ENCODE results near the gene NOCT.
A peak's percentile ranks its signal among the peaks of the same experiment; 100 is the strongest.
"Not testable (repeated sequence)": the region's sequence is repeated elsewhere in the genome, so short reads cannot be mapped to it uniquely, and the experiment has no call there.

The NOCT gene

GRCh38 chr4:139050446-139050845, 34.9 kb downstream of the NOCT start:
- DNase-seq (ENCODE audit: low read depth) = no peak

- no peak for DNase-seq (ENCODE audit: low read depth)
Measured at GRCh38 chr4:139053909-139054308, 38.3 kb downstream of the NOCT start.

GRCh38 chr4:139054791-139055505, 39.4 kb downstream of the NOCT start:
- DNase-seq (ENCODE audit: low read depth) = no peak

GRCh38 chr4:139059026-139059425, 43.4 kb downstream of the NOCT start:
- not testable (repeated sequence) for DNase-seq (ENCODE audit: low read depth)

- DNase-seq (ENCODE audit: low read depth) = no peak
Measured at GRCh38 chr4:139060591-139060990, 45.0 kb downstream of the NOCT start.

GRCh38 chr4:139076016-139076744, 60.6 kb downstream of the NOCT start:
- DNase-seq (ENCODE audit: low read depth) = no peak

- DNase-seq (ENCODE audit: low read depth) = no peak
Measured at GRCh38 chr4:139077567-139078355, 62.2 kb downstream of the NOCT start.

- no peak for DNase-seq (ENCODE audit: low read depth)
Measured at GRCh38 chr4:139078926-139079325, 63.3 kb downstream of the NOCT start.

- peak; percentile 78 for DNase-seq (ENCODE audit: low read depth)
Measured at GRCh38 chr4:139082750-139083606, 67.4 kb downstream of the NOCT start.

- peak; percentile 37 for DNase-seq (ENCODE audit: low read depth)
Measured at GRCh38 chr4:139083607-139083955, 68.0 kb downstream of the NOCT start.

- DNase-seq (ENCODE audit: low read depth) = peak; percentile 52
Measured at GRCh38 chr4:139083956-139084803, 68.6 kb downstream of the NOCT start.

GRCh38 chr4:139084804-139085093, 69.2 kb downstream of the NOCT start:
- no peak for DNase-seq (ENCODE audit: low read depth)

- no peak for DNase-seq (ENCODE audit: low read depth)
Measured at GRCh38 chr4:139085141-139085540, 69.6 kb downstream of the NOCT start.

- no peak for DNase-seq (ENCODE audit: low read depth)
Measured at GRCh38 chr4:139092271-139092670, 76.7 kb downstream of the NOCT start.
